ENCODE results near the gene NAP1L1.
"Not testable (repeated sequence)": the region's sequence is repeated elsewhere in the genome, so short reads cannot be mapped to it uniquely, and the experiment has no call there.

NAP1L1 gene

DNA sequence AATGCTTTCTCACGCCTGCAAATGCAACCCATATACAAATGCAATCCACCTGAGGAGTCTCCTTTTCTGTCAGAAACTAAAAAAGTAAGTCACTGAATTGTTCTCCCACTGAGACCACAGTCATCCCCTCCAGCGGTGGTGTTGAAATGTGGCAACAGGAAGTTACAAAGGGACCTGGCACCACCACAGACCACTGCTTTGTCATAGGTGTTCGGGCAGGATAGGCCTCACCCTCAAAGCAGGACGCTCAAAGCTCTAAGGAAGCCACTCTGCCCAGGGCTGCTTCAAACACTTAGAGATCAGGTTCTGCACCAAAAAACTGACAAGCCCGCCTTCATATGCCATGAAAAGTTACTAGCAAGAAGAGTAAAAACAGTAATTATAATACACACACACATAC is 64.2 kb downstream of the NAP1L1 start:
- DNase-seq (ENCODE audit: low spot score) = no peak

DNA sequence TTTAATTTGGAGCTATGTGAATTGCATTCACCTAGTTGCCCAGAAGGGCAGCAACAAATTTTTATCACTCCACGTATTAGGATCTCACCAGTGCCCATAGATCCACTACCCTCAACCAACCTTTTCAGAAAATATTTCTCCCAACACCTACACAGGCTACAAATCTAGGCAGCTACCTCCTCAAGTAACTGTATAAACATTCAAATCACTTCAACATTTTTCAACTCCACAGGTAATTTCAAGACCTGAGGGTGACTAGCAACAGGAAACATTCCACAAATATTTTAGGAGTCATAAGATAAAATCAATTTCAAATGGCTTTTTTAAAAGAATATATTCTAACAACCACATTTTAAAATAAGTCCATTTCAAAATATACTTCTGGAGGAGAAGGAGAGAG is 65.8 kb downstream of the NAP1L1 start:
- no peak for DNase-seq (ENCODE audit: low spot score)

DNA sequence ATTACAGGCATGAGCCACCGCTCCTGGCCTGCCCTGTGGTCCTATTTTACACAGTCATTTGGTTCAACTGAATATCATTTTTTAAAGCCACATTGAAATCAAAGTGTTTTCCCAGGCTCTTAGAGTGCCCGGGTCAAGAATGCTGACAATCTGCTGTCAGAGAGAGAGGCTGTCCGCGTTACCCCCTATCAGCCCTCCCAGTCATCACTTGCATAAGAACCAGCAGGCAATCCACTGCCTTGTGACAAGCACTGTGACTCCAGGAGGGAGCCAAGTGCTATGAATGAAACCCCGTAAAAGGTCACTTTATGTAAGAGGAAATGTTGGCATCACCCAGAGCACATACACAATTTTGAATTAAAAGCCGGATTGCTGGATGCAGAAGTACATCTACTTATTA is 66.4 kb downstream of the NAP1L1 start:
- no peak for DNase-seq (ENCODE audit: low spot score)

DNA sequence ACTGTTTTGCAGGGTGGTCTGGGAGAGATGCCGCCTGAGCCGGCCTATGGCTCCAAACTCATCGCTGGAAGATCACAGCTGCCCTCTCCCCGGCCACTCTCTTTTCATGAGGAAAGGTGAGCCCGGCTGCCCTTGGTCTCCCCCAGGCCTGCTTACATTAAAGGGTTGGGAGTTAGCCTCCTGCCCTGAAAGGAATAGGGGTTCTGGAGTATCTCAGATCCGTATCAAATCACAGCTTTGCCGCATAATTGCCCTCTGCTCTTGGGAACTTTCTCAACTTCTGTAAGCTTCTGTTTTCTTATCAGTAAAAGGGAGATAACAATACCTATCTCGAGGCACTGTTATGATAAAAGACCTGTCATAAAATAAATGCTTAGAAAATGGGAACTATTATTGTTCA is 70.5 kb downstream of the NAP1L1 start:
- no peak for DNase-seq (ENCODE audit: low spot score)

DNA sequence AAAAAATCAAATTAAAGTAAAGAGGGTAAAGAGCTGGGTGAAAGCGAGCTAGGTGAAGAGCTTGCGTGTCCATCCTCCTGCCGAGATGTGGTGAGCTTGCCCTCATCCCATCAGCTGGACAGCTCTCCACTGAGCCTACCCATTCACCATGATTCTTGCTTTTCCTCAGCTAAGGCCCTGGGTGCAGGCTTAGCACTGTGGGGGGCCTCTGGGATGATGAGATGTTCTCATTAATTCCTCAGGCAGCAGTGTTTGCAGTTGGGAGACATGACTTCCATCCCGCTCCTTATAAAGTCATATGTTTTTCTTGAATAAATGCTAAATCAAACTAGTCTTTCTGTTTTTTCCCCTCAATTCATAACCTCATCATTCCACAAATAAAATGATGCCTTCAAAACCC is 70.9 kb downstream of the NAP1L1 start:
- no peak for DNase-seq (ENCODE audit: low spot score)

DNA sequence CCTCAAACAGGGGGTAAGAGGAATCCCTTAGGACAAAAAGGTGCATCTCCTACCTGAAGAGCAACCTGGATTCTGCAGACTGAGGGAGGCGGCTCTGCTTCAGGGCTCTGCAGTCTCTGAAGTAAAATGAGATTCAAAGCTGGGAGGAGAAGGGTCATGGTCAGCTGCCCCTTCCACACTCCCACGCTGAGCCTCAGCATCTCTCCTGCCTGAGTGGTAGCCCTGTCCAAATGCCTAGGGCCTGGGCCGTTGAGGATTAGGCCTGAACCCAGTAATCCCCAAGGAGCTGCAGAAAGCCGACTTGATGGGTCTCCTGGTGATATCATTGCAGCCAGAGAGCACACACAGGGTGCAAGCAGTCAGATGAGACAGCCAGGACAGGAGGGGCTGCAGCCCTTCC is 71.8 kb downstream of the NAP1L1 start:
- no peak for DNase-seq (ENCODE audit: low spot score)

DNA sequence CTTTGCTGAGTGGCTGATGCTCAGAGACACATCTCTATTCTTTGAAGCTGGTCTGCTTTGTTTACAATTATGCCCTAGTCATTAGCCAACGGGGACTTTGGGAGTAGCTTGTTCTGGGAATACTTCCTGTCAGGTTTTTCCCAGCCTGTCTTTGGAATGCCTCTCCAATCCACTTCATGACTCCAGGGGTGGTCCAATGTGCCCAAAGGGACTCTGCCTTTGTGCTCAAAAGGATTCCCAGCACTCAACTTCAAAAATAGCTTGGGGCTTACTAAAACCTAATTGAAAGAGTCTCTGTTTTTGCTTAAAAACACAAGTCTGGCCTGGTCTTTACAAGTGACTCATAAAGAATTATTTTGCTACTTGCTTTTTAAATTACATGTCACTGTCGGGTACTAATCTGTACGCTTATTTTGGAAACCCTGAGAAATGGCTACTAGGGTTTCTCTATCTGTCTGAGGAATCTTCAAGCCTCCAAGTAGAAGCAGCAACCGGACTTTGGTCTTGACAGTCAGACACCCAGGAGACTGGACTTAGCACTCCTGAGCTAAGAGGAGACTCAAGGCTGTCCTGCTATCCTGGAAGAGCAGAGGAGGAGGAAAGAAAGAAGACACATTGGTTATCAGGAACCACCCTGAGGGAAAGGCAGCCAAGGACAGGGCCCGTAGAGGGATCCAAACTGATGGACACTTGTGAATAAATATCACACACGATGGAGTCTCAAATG is 73.6 kb downstream of the NAP1L1 start:
- no peak for DNase-seq (ENCODE audit: low spot score)

DNA sequence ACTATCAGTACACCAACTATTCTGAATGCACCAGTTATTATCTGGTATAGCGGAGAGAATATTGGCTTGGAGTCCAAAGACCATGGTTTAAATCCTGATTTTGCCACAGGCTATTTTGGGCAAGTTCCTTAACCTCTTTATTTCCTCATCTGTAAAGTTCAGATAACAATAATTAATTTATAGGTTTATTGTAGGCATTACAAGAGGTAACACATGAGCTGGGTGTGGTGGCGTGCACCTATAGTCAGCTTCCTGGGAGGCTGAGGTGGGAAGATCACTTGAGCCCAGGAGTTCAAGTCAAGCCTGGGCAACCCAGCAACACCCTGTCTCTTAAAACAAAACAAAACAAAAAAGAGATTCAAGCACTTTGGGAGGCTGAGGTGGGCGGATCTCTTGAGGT is 76.1 kb downstream of the NAP1L1 start:
- DNase-seq (ENCODE audit: low spot score) = no peak

DNA sequence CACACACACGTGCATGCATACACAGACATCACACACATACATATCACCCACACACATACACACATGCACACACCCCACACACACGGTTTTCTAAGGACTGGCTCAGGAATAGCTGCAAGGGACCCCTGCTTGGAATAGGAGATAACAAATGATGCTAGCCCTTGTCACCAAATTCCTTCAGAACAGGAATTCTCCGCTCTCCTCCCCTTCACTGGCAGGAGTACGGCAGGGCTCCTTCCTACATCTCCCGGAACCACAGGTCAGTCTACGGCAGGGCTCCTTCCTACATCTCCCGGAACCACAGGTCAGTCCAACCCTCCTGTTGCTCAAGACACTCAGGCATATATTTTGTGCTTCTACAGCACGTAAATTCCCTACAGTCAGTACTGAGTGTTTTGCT is 76.8 kb downstream of the NAP1L1 start:
- DNase-seq (ENCODE audit: low spot score) = no peak

DNA sequence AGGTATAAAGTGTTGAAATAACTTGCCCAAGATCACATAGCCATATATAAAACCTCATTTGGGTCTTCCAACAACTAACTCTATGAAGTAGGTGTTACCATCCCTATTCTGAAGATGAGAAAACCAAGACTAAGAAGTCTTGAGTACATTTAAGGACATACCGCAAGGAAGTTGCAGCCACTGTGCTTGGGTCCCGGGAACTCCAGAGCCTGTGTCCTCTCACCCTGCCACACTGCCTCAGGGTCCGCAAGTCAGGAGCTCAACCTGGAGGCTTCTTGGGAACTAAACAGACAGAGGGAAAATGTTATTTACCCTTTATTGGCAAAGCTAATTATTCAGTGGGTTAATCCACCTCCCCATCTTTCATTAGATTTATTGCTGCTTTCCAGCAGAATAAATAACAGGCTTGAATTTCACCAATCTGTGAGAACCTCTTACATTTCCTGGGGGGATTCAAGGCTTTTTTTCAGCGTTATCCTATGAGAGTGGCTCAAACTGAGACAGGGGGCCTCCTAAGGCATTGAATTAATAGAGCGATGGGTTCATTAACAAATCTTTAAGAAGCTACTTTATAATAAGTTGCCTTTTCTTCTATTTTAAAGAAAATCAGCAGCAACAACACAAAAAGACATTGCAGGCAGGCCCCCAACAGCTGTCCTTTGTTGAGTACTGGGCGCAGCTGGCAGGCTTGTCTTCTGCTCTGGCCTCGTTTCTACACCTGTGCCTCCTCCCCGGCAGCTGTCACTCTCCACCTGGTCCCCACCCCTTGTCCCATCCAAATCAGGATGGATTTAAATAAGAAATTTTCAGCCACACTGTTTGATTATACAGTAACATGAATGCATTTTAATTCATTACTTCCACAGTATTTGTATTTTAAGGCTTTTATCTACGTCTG is 78.2 kb downstream of the NAP1L1 start:
- DNase-seq (ENCODE audit: low spot score) = no peak

DNA sequence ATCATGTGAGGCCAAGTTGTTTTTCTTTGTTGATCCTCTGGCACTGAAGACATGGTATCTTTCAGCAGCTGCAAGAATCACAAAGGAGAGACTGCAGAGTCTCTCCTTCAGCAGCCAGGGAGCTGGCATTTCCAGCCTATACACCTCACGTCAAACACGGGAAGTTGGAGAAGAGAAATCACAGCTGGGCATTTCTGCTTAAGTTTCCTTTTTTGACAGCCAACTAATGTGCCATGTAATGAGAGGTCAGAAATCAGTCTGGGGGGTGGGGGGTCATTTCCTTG is 81.2 kb downstream of the NAP1L1 start:
- DNase-seq (ENCODE audit: low spot score) = no peak

DNA sequence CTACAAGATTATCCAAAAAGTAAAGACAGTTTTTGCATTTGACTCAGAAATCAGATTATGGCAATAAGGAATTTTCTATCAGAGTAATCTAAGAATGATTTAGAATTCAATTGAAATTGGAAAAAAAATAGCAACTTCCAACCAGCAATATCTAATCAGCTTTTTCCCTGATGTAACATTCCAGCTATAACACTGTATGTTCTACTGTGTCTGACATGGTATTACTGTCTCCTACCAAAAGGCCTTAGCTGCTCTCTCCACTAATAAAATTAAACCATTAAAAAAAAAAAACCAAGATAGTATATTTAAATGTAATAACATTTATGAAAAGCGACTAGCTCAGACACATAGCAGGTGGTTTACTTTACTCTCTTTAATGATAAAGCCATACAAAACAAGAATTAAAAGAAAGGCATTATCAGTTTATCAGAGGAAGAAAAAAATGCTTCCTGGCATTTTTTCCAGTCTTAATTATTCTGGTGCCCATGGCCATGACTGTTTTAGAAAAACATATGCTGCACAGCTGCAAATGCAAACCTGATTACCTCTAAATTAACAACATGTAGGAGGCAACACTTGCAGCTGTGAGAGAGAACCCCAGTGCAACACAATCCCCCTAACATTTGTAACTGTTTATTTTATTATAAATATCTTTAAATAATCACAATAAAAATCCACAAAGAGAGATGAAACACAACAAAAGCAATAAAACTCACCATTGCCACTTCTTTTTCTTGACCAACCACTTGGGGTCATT is 81.7 kb downstream of the NAP1L1 start:
- no peak for DNase-seq (ENCODE audit: low spot score)

DNA sequence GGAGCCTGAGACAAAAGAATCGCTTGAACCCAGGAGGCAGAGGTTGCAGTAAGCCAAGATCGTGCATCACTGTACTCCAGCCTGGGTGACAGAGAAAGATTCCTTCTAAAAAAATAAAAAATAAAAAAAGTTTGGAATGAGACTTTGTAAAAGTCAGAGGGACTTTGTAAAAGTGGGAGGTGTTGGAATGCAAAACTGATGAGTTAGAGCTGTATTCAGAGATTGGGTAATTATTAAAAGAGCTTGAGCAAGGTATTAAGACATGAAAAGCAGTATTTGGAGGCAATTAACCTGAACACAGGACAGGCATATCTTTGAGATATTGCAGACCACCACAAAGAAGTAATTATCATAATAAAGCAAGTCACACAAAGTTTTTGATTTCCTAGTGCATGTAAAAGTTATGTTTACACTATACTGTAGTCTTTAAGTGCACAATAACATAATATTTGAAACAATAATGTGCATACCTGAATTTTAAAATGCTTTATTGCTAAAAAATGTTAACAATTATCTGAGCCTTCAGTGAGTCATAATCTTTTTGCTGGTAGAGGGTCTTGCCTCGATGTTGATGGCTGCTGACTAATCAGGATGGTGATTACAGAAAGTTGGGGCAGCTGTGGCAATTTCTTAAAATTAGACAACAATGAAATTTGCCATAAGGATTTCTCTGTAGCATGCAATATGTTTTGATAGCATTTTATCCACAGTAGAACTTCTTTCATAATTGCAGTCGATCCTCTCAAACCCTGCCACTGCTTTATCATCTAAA is 86.0 kb downstream of the NAP1L1 start:
- DNase-seq (ENCODE audit: low spot score) = no peak

DNA sequence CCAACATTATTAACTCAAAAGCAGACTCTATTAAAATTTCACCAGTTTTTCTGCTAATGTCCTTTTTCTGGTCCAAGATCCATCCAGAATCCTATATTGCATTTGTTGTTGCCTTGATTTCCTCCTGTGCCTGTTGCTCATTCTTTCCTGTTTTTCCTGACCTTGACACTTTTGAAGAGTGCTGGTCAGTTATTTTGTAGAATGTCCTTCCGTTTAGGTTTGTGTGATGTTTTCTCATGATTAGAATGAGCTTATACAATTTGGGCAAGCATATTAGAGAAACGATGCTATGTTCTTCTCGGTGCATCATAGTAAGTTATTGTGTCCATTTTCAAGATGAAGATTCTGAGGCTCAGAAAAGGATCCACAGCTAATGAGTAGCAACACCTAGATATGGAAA is 86.8 kb downstream of the NAP1L1 start:
- no peak for DNase-seq (ENCODE audit: low spot score)

DNA sequence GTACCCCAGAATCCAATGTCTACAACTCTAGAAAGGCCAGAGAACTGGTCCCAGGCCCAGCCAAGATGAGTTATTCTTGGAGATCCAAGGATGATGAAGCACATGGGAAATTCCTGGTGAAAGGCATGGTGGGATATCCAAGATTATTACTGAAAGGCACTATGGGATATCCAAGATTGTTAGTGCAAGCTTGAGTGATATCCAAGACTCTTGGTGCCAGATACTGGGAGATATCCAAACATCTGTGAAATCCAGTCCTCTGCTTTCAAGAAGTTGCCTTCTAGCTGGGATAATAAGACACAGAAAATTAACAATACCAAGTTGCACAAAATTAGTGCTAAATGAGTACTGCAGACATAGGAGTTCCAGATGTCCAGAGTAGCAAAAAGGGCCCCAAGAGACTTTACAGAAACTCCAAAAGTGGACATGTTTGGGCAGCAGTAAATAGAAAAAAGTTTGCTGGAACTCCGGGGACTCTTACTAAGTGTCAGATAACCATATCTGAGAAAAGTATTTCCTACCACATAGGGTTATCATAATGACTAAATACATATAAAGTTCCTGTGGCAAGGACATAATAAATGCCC is 87.5 kb downstream of the NAP1L1 start:
- DNase-seq (ENCODE audit: low spot score) = no peak

DNA sequence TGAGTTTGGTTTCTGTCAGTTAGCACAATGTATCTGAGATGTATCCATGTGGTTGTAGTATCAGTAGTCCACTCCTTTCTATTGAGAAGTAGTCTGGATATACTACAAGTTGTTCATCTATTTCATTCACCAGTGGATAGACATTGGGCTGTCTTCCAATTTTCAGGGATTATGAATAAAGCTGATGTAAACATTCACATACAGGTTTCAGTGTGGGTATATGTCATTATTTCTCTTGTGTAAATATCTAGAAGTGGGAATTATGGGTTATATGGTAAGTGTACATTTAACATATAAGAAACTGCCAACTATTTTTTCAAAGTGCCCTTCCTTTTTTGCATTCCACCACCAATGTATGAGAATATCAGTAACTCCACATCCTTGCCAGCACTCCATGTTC is 88.8 kb downstream of the NAP1L1 start:
- DNase-seq (ENCODE audit: low spot score) = no peak

DNA sequence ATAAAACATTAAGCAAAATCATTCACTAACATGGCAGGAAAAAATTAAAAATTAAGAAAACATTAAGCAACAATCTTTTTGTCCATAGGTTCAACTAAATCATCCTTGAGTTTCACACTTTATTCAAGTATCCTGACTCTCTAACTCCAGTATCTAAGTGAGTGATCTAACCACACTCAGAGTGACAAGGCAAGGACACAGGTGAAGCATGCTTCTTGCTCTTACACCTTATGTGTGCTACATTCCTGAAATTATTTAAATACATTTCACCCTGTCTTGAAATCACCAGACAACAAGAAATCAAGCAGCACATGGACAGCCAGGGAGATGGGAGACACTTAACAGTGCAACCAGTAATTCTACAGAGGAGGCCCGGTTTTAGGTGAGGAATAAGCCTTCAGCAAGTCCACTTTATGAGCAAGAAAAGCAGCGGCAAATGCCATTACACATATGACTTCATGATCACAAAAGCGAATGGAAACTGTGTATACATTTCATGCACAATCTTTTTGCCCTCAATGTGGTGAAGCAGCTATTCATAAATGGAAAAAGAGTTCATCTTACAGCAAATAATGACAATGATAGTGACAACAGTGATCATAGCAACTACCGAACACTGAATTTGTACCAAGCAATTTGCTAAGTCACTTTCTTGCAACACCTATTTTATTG is 90.3 kb downstream of the NAP1L1 start:
- DNase-seq (ENCODE audit: low spot score) = no peak

DNA sequence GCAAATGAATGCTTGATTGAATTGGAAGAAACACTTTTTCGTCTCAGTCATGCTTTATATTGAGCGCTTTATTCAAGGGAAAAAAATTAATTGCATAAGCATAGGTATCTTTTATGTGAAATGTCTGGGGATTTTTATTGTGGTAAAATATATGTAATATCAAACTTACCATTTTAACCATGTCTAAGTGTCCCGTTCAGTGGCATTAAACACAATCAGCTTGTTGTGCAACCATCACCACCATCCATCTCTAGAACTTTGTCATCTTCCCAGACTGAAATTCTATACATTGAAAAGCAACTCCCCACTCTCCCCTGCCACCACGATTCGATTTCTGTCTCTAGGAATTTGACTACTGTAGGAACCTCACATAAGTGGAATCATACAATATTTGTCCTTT is 92.7 kb downstream of the NAP1L1 start:
- DNase-seq (ENCODE audit: low spot score) = no peak

DNA sequence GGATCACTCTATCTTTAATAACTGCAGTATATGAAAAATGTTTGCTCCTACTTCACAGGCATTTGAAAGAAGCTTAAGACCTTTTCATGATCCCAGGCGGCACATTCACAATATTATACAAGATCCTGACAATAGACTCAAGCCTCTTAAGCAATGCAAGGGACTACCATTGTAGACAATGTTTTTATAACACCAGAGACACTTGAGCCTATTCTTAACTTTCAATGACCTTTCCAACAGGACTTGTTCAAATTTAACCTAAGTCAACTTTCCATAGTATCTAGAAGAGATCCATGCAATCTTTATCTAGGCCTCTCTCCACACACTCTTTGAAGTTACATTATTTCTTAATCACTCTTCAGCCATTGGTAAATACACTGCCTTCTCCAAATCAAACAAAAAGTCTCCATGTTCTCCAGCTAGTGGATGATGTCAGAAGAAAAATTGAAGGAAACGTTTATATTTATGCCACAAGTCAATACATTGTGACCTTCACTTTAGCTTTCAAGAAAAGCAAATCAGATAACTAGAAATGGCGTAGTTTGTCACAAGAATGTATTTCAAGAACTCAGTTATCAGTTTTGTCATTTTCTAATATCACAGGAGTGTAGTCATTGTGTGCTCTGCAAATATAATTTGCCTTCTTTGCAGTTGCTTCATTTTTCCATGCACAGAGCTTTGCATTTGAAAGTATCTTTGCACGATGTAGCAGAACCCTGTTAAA is 94.1 kb downstream of the NAP1L1 start:
- DNase-seq (ENCODE audit: low spot score) = no peak

DNA sequence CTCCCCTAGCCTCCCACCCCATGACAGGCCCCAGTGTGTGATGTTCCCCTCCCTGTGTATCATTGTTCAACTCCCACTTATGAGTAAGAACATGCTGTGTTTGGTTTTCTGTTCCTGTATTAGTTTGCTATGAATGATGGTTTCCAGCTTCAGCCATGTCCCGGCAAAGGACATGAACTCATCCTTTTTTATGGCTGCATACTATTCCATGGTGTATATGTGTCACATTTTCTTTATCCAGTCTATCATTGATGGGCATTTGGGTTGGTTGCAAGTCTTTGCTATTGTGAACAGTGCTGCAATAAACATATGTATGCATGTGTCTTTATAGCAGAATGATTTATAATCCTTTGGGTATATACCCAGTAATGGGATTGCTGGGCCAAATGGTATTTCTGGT is 96.8 kb downstream of the NAP1L1 start:
- DNase-seq (ENCODE audit: low spot score) = not testable (repeated sequence)

All from pons (tissue), 1 donor.